Keratinocyte (primary cell): ENCODE data around the gene ABCA4. TPM values are rescaled to one million over a fixed set of nuclear protein-coding genes. Genes with fewer than 3 reads are reported as not detected.

Source experiments
- DNase-seq: peaks from one replicate; pipeline ENCODE4 v3.0.0-alpha.2; 2011; ENCODE audit warnings: low read depth, missing footprints, low spot score
- FAIRE-seq: peaks from 2 replicates; lab custom pipeline; 2011; peaks lifted over from hg19 to GRCh38; lab: Jason Lieb, UNC
- H2AFZ ChIP-seq: 2 replicates; pipeline ENCODE4 v1.6.0; 2012; ENCODE audit warnings: low read length, control low read depth, inconsistent platforms; ENCODE audit not compliant: control insufficient read depth
- H3K27ac ChIP-seq: 2 replicates; pipeline ENCODE4 v1.5.1; 2011; ENCODE audit warnings: low read length; ENCODE audit not compliant: control insufficient read depth, insufficient read depth
- H3K27me3 ChIP-seq: 3 replicates; pipeline ENCODE4 v1.6.0; 2011; ENCODE audit warnings: low read length; ENCODE audit not compliant: control insufficient read depth, insufficient read depth; ENCODE audit errors: extremely low read depth
- H3K36me3 ChIP-seq, 2 experiments: 2 replicates in 1 of 2; 3 replicates in 1 of 2; pipeline ENCODE4 v1.5.1; 2011; ENCODE audit warnings: low read length in 2 of 2, mild to moderate bottlenecking in 1 of 2; ENCODE audit not compliant: control insufficient read depth in 2 of 2, insufficient read depth in 2 of 2; ENCODE audit errors: extremely low read depth in 1 of 2
- H3K4me1 ChIP-seq: 3 replicates; pipeline ENCODE4 v1.5.1; 2011; ENCODE audit warnings: low read length; ENCODE audit not compliant: control insufficient read depth, insufficient read depth; ENCODE audit errors: extremely low read depth
- H3K4me2 ChIP-seq: 3 replicates; pipeline ENCODE4 v1.6.0; 2011; ENCODE audit warnings: low read depth, low read length; ENCODE audit not compliant: control insufficient read depth, insufficient read depth; ENCODE audit errors: extremely low read depth
- H3K4me3 ChIP-seq, 3 experiments: fragments of 200-600 bp in 1 of 3; sonication (generic) in 1 of 3; 2 replicates in 2 of 3; 3 replicates in 1 of 3; pipeline ENCODE4 v1.5.1; 2011 to 2016; ENCODE audit warnings: low read length in 3 of 3, mild to moderate bottlenecking in 3 of 3, control low read depth in 2 of 3, inconsistent platforms in 1 of 3, low read depth in 1 of 3, mixed read lengths in 1 of 3, mixed run types in 1 of 3, moderate library complexity in 1 of 3; ENCODE audit not compliant: control insufficient read depth in 2 of 3, insufficient read depth in 2 of 3; ENCODE audit errors: extremely low read depth in 1 of 3
- H3K79me2 ChIP-seq: 2 replicates; pipeline ENCODE4 v1.6.0; 2012; ENCODE audit warnings: low read length; ENCODE audit not compliant: control insufficient read depth, insufficient read depth
- H3K9ac ChIP-seq: 3 replicates; pipeline ENCODE4 v1.6.0; 2011; ENCODE audit warnings: low read length; ENCODE audit not compliant: control insufficient read depth, insufficient read depth; ENCODE audit errors: extremely low read depth
- H3K9me1 ChIP-seq: 3 replicates; pipeline ENCODE4 v1.6.0; 2011; ENCODE audit warnings: low read length; ENCODE audit not compliant: control insufficient read depth, insufficient read depth; ENCODE audit errors: extremely low read depth
- H3K9me3 ChIP-seq: 2 replicates; pipeline ENCODE4 v1.5.1; 2012; ENCODE audit warnings: low read depth, low read length; ENCODE audit not compliant: control insufficient read depth
- H4K20me1 ChIP-seq: 3 replicates; pipeline ENCODE4 v1.6.0; 2011; ENCODE audit warnings: low read length; ENCODE audit not compliant: control insufficient read depth, insufficient read depth; ENCODE audit errors: extremely low read depth
- CTCF ChIP-seq, 3 experiments: IDR thresholded peaks in 1 of 3; conservative IDR thresholded peaks in 1 of 3; optimal IDR thresholded peaks in 1 of 3; 2 replicates in 2 of 3; 3 replicates in 1 of 3; pipeline versions ENCODE3 to v1.5.1; 2011; ENCODE audit warnings: low read length in 3 of 3, mild to moderate bottlenecking in 3 of 3, moderate library complexity in 2 of 3, control low read depth in 1 of 3, inconsistent platforms in 1 of 3; ENCODE audit not compliant: insufficient read depth in 2 of 3; ENCODE audit errors: extremely low read depth in 1 of 3
- EZH2 ChIP-seq: IDR thresholded peaks from one replicate; pipeline ENCODE4 v1.6.1; 2012; ENCODE audit warnings: inconsistent platforms, mild to moderate bottlenecking, low read length, moderate library complexity
- dilution Hi-C: fragments of 300-500 bp; cut with MboI; formaldehyde crosslinking; loops from one replicate; pipeline ENCODE4 v1.7.0; 2020; ENCODE audit warnings: low sequenced_read_pairs; ENCODE audit not compliant: extremely low pct_ligation_motif_present
- polyA plus RNA-seq, 5 experiments: library from polyadenylated mRNA; depleted of rRNA in 3 of 5; stranded (reverse) in 3 of 5; stranded (forward) in 1 of 5; unstranded in 1 of 5; fragments of >200 nt; gene quantifications; 1 replicate in 1 of 5; 2 replicates in 3 of 5; 3 replicates in 1 of 5; pipeline versions ENCODE4 v1.2.1 to v1.2.3, GENCODE V29; 2011 to 2012; ENCODE audit warnings: missing spikeins in 2 of 5, low read depth in 1 of 5, low replicate concordance in 1 of 5

ABCA4 gene
- polyA plus RNA-seq, 1 donor (not counting 4 experiments of a cell fraction or from before 2014, with no cell fraction given) = 0.04 TPM

GRCh38 chr1:93964777-93965200, 156.2 kb downstream of the ABCA4 start:
- Histone ChIP-seq H3K4me1 (peaks cover 60% of the 10 kb centered on the region), H3K4me2 (no peak overlapping the region), H3K9ac (no peak overlapping the region), H3K36me3 (no peaks in the 10 kb centered on the region), H2AFZ (no peak overlapping the region), H3K27me3 (no peaks in the 10 kb centered on the region), H3K9me3 (no peaks in the 10 kb centered on the region), H3K4me3 (no peak overlapping the region), H3K9me1 (no peaks in the 10 kb centered on the region), H3K79me2 (no peaks in the 10 kb centered on the region), H3K27ac (peak overlapping the region; percentile 26), H4K20me1 (no peaks in the 10 kb centered on the region)
- TF ChIP-seq CTCF (optimal IDR thresholded peaks at IDR 0.05 in 1 of 3, IDR thresholded peaks at IDR 0.05 in 1 of 3, conservative IDR thresholded peaks at IDR 0.05 in 1 of 3; ENCODE audit: extremely low read depth in 1 of 3, insufficient read depth in 2 of 3, low read length in 3 of 3) (no peak), EZH2 (no peak)
- dilution Hi-C loops = no loop called here
- FAIRE-seq (peak; percentile 92), DNase-seq (peak; percentile 49)

- Histone ChIP-seq H3K27me3 (no peaks in the 10 kb centered on the region), H4K20me1 (no peaks in the 10 kb centered on the region), H3K4me3 (no peak overlapping the region), H2AFZ (no peak overlapping the region), H3K9me1 (no peaks in the 10 kb centered on the region), H3K4me1 (peaks cover 56% of the 10 kb centered on the region), H3K79me2 (no peaks in the 10 kb centered on the region), H3K4me2 (no peak overlapping the region), H3K36me3 (no peaks in the 10 kb centered on the region), H3K9me3 (no peaks in the 10 kb centered on the region), H3K27ac (peak overlapping the region; percentile 26), H3K9ac (no peak overlapping the region)
- no peak for DNase-seq
- no peak for FAIRE-seq
- dilution Hi-C loops = no loop called here
- TF ChIP-seq CTCF (optimal IDR thresholded peaks at IDR 0.05 in 1 of 3, IDR thresholded peaks at IDR 0.05 in 1 of 3, conservative IDR thresholded peaks at IDR 0.05 in 1 of 3; ENCODE audit: extremely low read depth in 1 of 3, insufficient read depth in 2 of 3, low read length in 3 of 3) = no peak
- TF ChIP-seq EZH2 = no peak
Observed at GRCh38 chr1:93964096-93964776, 156.7 kb downstream of the ABCA4 start.
